Forelimb muscle (tissue), 1 donor: ENCODE data around the gene SYNJ2. TPM values are rescaled to one million over a fixed set of nuclear protein-coding genes. Genes with fewer than 3 reads are reported as not detected.

Experiments used
- DNase-seq: peaks from one replicate; pipeline ENCODE4 v3.0.0-alpha.2; 2013; ENCODE audit warnings: low read depth
- polyA plus RNA-seq: library from polyadenylated mRNA; unstranded; fragments of 120-200 nt; gene quantifications from one replicate; pipeline ENCODE4 v1.2.1, GENCODE V29; 2013; ENCODE audit not compliant: insufficient read length

SYNJ2 gene
- polyA plus RNA-seq, 1 donor, result 8.4 TPM

GRCh38 chr6:158056804-158057203, 75.1 kb downstream of the SYNJ2 start:
- no peak for DNase-seq

GRCh38 chr6:158057213-158057987, 75.7 kb downstream of the SYNJ2 start:
- DNase-seq, result no peak

- DNase-seq, result no peak
These were observed 76.5 kb downstream of the SYNJ2 start for GRCh38 chr6:158058171-158058651.

- DNase-seq, result no peak
These were observed 77.4 kb downstream of the SYNJ2 start for GRCh38 chr6:158059108-158059507.

GRCh38 chr6:158060455-158061360, 79.0 kb downstream of the SYNJ2 start:
- DNase-seq, result peak; percentile 74

DNA sequence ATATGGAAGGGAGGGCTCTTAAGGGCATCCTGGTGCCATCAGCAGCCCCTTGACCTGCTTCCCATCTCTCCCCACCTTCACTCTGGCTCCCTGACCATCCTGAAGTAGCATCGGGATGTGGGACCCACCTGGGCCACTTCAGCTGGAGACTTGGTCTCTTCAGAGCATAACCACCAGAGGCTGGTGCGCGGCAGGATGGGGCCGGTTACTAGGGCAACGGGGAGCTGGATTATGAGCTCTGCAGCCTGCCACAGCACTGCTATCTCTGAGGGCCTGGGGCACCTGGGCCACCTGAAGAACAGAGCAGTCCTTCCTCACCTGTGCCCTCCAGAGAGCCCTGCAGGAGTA, 79.7 kb downstream of the SYNJ2 start:
- DNase-seq, result no peak

- DNase-seq, result no peak
These were observed 80.2 kb downstream of the SYNJ2 start for GRCh38 chr6:158061709-158062461.

DNA sequence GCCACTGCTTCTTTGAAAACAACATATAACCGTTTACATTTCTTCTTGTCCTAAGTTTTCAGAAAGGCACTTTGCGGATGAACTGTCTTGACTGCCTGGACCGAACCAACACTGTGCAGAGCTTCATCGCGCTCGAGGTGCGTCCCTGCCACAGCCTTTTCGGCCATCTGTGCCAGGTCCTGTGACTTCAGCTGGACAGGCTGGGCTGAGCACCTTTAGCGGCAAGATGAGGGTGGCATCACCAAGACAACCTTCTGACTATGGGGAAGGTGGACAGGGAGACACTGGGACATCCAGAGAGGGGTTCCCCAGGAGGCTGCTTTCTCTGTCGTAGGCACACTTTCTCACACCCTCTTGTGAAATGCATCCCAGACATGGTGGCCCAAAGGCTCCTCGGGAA, 82.1 kb downstream of the SYNJ2 start:
- DNase-seq, result no peak

DNA sequence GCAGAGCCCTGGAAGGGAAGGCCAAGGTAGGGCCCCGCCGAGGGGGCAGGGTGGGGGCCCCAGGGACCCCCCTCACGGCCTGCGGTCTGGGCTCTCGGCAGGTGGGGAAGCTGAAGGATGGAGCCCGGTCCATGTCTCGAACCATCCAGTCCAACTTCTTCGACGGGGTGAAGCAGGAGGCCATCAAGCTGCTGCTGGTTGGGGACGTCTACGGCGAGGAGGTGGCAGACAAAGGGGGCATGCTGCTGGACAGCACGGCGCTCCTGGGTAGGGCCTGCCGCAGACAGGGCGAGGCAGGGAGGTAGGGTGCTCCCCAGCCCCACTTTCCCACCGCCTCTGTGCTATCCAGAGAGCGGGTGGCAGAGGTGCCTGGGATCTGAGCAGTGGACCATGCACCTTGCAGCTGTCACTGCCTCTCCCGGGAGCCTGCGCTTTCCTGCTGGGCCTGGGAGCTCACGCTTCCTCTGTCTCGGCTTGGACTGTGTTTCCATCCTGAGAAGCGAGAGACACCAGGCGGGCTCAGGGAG, 83.1 kb downstream of the SYNJ2 start:
- DNase-seq, result no peak

GRCh38 chr6:158066136-158066781, 84.6 kb downstream of the SYNJ2 start:
- no peak for DNase-seq

DNA sequence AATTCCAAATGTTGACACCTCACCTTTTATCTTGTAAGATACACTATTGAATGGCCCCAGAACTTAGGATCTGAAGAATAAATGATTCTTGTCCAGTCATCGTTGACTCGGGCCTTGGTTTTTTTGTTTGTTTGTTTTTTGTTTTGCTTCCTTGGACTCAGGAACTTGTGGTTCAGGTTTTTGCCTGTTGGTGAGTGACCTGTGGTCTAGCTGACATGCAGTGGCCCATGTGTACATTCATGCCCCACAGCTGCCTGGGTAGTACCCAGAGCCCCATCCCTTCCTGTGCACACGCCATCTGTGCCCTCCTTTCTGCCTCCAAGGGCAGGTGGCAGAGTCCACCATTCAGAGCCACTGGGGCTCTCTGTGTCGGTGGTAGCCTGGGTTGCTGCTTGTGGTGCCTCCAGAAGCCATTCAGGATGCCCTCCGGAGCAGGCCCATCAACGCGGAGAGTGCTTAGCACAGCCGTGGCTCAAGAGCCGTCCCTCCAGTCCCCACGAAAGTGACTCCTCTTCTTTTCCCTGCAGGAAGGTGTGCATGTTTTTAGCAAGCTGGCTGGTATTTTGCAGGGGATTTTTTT, 85.9 kb downstream of the SYNJ2 start:
- no peak for DNase-seq

- no peak for DNase-seq
These were observed 86.7 kb downstream of the SYNJ2 start for GRCh38 chr6:158068156-158068892.

GRCh38 chr6:158068893-158069799, 87.5 kb downstream of the SYNJ2 start:
- no peak for DNase-seq

DNA sequence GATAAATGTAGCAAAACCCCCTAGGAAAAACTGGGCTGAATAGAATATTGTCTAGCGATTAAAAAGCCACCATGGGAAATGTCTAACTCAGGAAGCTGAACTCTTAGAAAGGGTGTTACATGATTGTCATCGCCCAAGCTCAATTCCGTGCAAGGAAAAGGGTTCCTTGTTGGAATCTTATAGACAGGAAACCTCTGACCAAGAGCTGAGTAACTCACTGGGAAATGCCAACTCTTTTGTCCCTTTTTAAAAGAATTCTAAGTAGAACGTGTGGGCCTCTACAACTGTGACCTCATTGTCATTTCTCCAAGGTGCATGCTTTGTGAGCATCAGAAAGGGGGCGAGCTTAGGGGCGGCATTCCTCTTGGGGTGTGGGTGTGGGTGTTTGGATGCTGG, 88.1 kb downstream of the SYNJ2 start:
- DNase-seq, result no peak

- no peak for DNase-seq
These were observed 88.8 kb downstream of the SYNJ2 start for GRCh38 chr6:158070513-158070912.

- DNase-seq, result no peak
These were observed 89.7 kb downstream of the SYNJ2 start for GRCh38 chr6:158071121-158072082.

DNA sequence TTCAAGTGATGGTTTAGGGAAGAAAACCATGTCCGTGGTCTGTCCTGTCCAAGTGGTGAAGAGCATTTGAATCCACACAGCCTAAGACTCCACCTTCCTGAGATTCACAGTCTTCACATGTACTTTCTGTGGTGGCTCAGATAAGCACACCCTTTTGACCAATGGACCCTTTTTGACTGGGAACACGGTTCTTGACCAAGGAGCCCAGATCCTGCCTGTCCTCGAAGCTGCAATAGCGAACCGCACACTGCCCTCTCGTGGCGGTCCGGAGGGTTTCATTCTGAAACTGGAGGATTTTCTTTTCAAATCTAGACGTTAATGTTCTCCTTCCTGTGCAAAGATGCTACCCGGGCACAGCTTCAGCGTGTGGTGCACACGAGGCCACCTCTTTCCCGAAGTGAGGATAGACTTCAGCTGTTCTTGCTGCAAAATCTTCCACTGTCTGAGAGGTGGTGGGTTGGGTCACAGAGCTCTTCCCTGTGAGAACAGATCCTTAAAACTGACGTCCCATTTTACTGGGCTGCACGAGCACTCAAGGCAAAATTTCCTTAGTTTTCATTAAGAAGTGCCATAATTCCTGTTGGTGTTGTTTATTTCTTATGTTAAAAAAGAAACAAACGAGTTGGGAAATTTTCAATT, 90.5 kb downstream of the SYNJ2 start:
- DNase-seq, result no peak
